PFSK-1 (cell line): Measurements from ENCODE around the gene NCF4.

Experiments used
- FOXP2 ChIP-seq: optimal IDR thresholded peaks from 2 replicates; pipeline ENCODE3; 2011; ENCODE audit warnings: borderline replicate concordance, control low read depth, inconsistent platforms; ENCODE audit not compliant: insufficient read depth; ENCODE audit errors: extremely low read length, extremely low read depth
- POLR2AphosphoS5 ChIP-seq: IDR thresholded peaks from 2 replicates; pipeline ENCODE4 v1.6.1; 2012; ENCODE audit warnings: low read depth, mild to moderate bottlenecking, control low read depth, low read length, moderate library complexity
- REST ChIP-seq, 2 experiments: IDR thresholded peaks; 2 replicates each; pipeline versions ENCODE4 v1.6.1 to v1.8.0; 2011 to 2012; ENCODE audit warnings: low read depth in 2 of 2, low read length in 2 of 2, control low read depth in 1 of 2, inconsistent platforms in 1 of 2, mild to moderate bottlenecking in 1 of 2, moderate library complexity in 1 of 2; ENCODE audit not compliant: insufficient read depth in 1 of 2
- SIN3A ChIP-seq: IDR thresholded peaks from 2 replicates; pipeline ENCODE4 v1.6.1; 2012; ENCODE audit warnings: mild to moderate bottlenecking, low read length, moderate library complexity, borderline replicate concordance; ENCODE audit not compliant: insufficient read depth
- TAF1 ChIP-seq: IDR thresholded peaks from 2 replicates; pipeline ENCODE4 v1.6.1; 2012; ENCODE audit warnings: low read length, control low read depth, borderline replicate concordance; ENCODE audit not compliant: insufficient read depth

Gene NCF4

GRCh38 chr22:36893262-36893661, 32.5 kb downstream of the NCF4 start:
- TF ChIP-seq SIN3A (no peak), FOXP2 (no peak), REST (IDR thresholded peaks at IDR 0.05; ENCODE audit: insufficient read depth in 1 of 2, low read depth in 2 of 2, low read length in 2 of 2) (no peak), POLR2AphosphoS5 (no peak), TAF1 (no peak)

GRCh38 chr22:36894266-36894665, 33.5 kb downstream of the NCF4 start:
- TF ChIP-seq POLR2AphosphoS5 (no peak), REST (IDR thresholded peaks at IDR 0.05; ENCODE audit: insufficient read depth in 1 of 2, low read depth in 2 of 2, low read length in 2 of 2) (no peak), SIN3A (no peak), TAF1 (no peak), FOXP2 (no peak)

- no peak for TF ChIP-seq SIN3A
- TF ChIP-seq POLR2AphosphoS5: no peak
- no peak for TF ChIP-seq FOXP2
- no peak for TF ChIP-seq TAF1
- TF ChIP-seq REST (IDR thresholded peaks at IDR 0.05; ENCODE audit: insufficient read depth in 1 of 2, low read depth in 2 of 2, low read length in 2 of 2): no peak
Observed at GRCh38 chr22:36897611-36898010, 36.8 kb downstream of the NCF4 start.

- TF ChIP-seq POLR2AphosphoS5 (no peak), TAF1 (no peak), SIN3A (no peak), REST (IDR thresholded peaks at IDR 0.05; ENCODE audit: insufficient read depth in 1 of 2, low read depth in 2 of 2, low read length in 2 of 2) (no peak), FOXP2 (no peak)
Observed at GRCh38 chr22:36898690-36899089, 37.9 kb downstream of the NCF4 start.

GRCh38 chr22:36899498-36899897, 38.7 kb downstream of the NCF4 start:
- TF ChIP-seq FOXP2 (no peak), SIN3A (no peak), REST (IDR thresholded peaks at IDR 0.05; ENCODE audit: insufficient read depth in 1 of 2, low read depth in 2 of 2, low read length in 2 of 2) (no peak), TAF1 (no peak), POLR2AphosphoS5 (no peak)
